HG03571 (cell line): Measurements from ENCODE around the gene MUS81.
"Not testable (repeated sequence)": the region's sequence is repeated elsewhere in the genome, so short reads cannot be mapped to it uniquely, and the experiment has no call there.

Experiments used
- ATAC-seq: cut with Tn5 transposase; IDR thresholded peaks from one replicate; pipeline ENCODE4 v1.9.1; 2021; ENCODE audit not compliant: unreplicated experiment

The MUS81 gene

GRCh38 chr11:65860278-65861164 lies at the start of gene MUS81:
Gene MUS81 (plus strand): TSS chr11:65860433. CDS start chr11:65860754, 321 bp downstream.
- ATAC-seq: no peak

DNA sequence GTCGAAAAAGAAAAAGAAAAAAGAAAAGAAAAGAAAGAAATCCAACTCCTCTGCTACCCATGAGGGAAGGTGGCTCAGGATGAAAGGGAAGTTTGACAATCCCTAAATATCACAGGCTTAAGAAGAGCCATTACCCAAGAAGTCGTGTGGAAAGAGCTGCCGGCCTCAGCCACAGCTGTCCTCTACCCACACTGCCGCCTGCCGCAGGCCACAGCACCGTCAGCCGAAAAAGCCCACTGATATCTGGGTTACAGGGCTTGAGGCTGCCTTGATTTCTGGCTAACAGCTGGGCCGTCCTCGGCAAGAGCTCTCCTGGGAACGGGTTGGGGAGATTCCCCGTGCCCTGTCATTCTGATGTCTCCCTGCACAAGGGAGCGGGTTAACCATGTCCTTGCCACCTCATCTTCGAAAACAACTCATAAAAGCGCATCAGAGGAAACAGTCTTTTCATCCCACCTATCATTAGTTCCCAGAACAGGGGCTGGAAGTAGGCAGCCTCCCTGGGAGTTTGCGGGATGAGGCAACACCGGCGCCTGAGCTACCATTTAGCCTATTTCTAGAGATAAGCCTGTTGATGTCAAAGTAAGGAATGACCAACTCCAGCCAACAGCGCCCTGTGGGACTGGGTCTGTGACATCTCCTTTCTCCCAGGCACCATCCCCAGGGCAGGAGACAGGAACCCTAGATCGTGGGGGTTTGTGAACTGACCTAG lies 48.3 kb upstream of the MUS81 start:
- no peak for ATAC-seq

- no peak for ATAC-seq
Observed at GRCh38 chr11:65814131-65814985, 45.9 kb upstream of the MUS81 start.

GRCh38 chr11:65814986-65815565 lies 45.2 kb upstream of the MUS81 start:
- ATAC-seq: no peak

GRCh38 chr11:65816696-65817095 lies 43.5 kb upstream of the MUS81 start:
- ATAC-seq: no peak

DNA sequence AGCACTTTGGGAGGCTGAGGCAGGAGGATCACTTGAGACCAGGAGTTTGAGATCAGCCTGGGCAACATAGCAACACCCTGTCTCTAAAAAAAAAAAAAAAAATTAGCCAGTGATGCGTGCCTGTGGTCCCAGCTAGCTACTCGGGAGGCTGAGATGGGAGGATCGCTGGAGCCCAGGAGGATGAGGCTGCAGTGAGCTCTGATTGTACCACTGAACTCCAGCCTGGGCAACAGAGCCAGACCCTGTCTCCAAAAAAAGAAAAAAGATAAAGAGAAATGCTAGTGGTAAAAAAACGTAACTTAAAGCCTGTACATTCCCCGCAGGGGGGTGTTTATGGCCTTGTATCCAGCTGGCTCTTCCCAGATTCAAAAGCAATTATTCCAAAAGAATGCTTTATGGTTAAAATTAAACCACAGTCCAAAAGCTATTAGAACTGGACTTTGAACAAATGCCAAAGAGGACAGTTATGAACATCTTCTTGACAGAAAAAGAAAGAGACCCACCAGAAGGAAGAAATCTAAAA lies 42.9 kb upstream of the MUS81 start:
- ATAC-seq: no peak

DNA sequence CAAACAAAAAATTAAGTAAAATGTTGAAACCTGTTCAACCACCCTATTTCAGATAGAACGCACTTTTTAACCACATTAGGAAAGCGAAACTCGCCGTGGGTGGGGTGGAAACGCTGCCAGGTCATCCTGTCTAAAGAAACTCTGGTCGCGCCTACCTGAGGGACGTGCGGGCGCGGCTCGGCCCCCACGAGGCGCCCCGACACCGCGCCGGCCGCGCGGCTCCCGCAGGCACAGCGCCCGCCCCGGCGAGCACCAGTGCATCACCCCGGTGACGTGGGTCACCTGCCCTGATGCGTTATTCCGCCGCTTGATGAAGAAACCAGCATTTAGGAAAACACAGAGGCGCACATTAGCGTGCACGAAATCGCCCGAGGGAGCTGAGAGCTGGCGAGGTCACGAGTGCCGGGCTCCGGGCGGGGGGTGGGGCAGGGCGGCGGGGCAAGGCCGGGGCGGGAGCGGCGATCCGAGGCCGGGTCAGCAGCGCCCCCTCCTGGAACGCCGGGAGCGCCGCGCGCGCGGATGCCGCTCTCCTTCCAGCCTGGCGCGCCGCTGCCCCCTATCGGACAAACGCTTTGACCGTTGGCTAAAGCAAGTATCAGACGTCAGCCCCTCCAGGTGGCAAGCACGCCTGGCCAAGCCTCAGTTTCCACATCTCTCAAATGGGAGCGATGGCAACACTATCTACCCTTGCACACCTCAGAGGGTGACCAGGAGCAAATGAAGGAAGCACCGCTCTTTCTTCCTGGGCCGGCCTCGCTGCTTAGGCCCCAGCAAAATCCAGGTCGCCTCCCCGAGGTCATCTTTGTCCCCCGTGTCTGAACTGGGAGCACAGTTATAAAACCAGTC lies 42.2 kb upstream of the MUS81 start:
- ATAC-seq: peak; percentile 56

GRCh38 chr11:65821107-65821506 lies 39.1 kb upstream of the MUS81 start:
- ATAC-seq: no peak

- no peak for ATAC-seq
Observed at GRCh38 chr11:65822776-65823528, 37.3 kb upstream of the MUS81 start.

DNA sequence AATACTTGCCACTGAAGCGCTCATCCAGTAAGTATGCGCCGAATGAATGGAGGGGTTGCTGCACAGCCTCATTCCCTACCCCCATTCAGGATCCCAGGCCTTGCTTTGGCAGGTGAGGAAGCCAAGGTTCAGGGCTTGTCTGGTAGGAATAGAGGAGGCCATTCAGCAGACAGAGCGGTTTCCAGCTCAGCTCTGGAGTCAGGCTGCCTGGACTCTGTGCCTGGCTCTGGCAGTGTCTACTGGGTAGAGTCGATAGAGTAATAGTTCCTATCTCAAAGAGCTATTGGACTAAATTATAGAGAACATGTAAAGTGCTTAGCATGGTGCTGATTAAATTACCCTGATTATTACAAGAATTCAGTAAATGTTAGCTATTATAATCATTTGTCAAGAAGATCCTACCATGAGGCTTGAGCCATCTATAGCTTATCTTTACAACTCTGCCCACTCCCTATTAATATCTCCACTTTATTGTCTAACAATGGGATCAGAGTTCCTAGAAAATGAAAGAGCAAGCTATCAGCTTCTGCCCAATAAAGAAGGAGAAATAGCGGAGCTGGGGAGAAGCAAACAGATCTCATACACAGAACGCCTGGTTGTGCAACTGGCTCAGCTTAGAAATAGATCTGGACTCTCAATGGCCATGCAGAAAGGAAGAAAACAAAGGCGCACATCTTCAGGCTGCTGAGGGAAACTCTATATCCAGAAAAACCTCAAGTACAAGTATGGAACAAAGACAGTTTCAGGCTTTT lies 33.1 kb upstream of the MUS81 start:
- no peak for ATAC-seq

DNA sequence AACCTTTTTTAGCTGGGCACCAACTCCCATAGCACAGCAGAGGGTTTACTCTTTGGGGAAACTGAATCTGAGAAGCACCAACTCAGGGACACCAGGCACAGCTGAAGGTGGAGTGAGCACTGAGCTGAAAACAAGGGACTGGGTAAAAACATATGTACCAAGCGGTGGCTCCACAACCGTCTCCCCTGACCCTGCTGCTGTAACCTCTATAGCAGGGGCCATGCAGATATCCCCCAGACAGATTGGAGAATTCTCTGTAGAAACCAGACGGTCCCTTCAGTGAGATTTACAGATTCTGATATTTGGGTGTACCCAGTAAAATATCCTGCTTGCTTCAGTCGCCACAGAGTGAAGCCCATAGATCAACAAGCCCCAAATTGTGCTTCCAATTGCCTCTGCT lies 30.8 kb upstream of the MUS81 start:
- no peak for ATAC-seq

DNA sequence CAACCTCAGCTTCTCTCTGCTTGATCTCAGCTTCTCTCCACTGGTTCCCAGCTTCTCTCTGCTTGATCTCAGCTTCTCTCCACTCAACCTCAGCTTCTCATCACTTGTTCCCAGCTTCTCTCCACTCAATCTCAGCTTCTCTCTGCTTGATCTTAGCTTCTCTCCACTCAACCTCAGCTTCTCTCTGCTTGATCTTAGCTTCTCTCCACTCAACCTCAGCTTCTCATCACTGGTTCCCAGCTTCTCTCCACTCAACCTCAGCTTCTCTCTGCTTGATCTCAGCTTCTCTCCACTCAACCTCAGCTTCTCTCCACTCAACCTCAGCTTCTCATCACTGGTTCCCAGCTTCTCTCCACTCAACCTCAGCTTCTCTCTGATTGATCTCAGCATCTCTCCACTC lies 28.0 kb upstream of the MUS81 start:
- ATAC-seq: not testable (repeated sequence)

- ATAC-seq: peak; percentile 60
Observed at GRCh38 chr11:65833297-65834030, 26.8 kb upstream of the MUS81 start, which contains the start of gene SNX32. Gene SNX32 (plus strand): TSS chr11:65833963. CDS start chr11:65834066, 103 bp downstream.

DNA sequence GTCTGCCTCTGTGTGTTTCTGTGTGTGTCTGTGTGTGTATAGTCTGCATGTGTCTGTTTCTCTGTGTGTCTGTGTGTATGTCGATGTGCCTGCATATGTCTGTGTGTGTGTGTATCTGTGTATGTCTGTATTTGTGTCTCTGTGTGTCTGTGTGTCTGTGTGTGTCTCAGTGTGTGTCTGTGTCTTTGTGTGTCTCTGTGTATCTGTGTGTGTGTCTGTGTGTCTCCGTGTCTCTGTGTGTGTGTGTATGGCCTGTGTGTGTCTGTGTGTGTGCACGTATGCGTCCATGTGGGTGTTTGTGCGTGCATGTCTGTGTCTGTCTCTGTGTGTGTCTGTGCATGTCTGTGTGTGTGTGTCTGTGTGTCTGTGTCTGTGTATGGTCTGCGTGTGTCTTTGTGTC lies 26.0 kb upstream of the MUS81 start:
- no peak for ATAC-seq

DNA sequence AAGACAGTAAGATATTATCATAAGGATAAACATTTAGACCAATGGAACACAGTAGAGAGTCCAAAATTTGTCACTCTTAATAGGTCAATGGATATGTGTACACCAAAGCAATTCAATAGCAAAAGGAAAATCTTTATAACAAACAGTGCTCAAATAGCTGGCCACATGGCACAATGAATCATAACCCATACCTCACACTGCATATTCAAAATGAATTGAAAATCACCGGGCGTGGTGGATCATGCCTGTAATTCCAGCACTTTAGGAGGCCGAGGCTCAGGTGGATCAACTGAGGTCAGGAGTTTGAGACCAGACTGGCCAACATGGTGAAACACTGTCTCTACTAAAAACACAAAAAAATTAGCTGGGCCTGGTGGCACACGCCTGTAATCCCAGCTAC lies 18.1 kb upstream of the MUS81 start:
- ATAC-seq: no peak

GRCh38 chr11:65843811-65844210 lies 16.4 kb upstream of the MUS81 start:
- ATAC-seq: no peak

GRCh38 chr11:65844231-65844872 lies 15.9 kb upstream of the MUS81 start:
- ATAC-seq: no peak
